IMR-90 (cell line): ENCODE data around the gene BZW2. TPM values are rescaled to one million over a fixed set of nuclear protein-coding genes. Genes with fewer than 3 reads are reported as not detected.

Experiments used
- ATAC-seq: fragments of 200-7000 bp; cut with Tn5 transposase; 2 replicates; pipeline ENCODE4 v1.9.1; 2020; ENCODE audit warnings: low read depth, mild to moderate bottlenecking, moderate library complexity
- BruUV-seq: library from RNA; stranded (reverse); fragments of 400-500 nt; replicated peaks from 2 replicates; lab custom pipeline; 2021; lab: Mats Ljungman, UMichigan
- CTCF ChIA-PET: fragments of 300-600 bp; formaldehyde crosslinking; extraction: SDS; loops from one replicate; lab custom pipeline; 2021; ENCODE audit warnings: antibody characterized with exemption; lab: Yijun Ruan, JAX
- POLR2A ChIA-PET: fragments of 300-600 bp; sonication (Branson Sonifier 250); formaldehyde crosslinking; loops from one replicate; lab custom pipeline; 2022; ENCODE audit warnings: antibody characterized with exemption; ENCODE audit not compliant: unreplicated experiment; lab: Charles Lee
- DNase-seq: peaks from one replicate; pipeline ENCODE4 v3.0.0; 2013
- H2AFZ ChIP-seq: replicated peaks from 2 replicates; pipeline ENCODE3; 2013; ENCODE audit warnings: low read length, mild to moderate bottlenecking; ENCODE audit not compliant: poor library complexity
- H2AK5ac ChIP-seq: 2 replicates; pipeline ENCODE4 v1.6.1; 2013; ENCODE audit warnings: low read depth, low read length, inconsistent platforms
- H2AK9ac ChIP-seq: replicated peaks from 2 replicates; pipeline ENCODE3; 2013; ENCODE audit warnings: mild to moderate bottlenecking, low read depth, low read length, moderate library complexity; ENCODE audit not compliant: poor library complexity
- H2BK120ac ChIP-seq: 2 replicates; pipeline ENCODE4 v1.6.1; 2013; ENCODE audit warnings: low read depth, low read length, inconsistent platforms
- H2BK15ac ChIP-seq: 3 replicates; pipeline ENCODE4 v1.6.1; 2013; ENCODE audit warnings: low read depth, low read length, inconsistent platforms
- H2BK20ac ChIP-seq: 2 replicates; pipeline ENCODE4 v1.6.1; 2013; ENCODE audit warnings: low read depth, mild to moderate bottlenecking, inconsistent platforms, low read length, moderate library complexity
- H2BK5ac ChIP-seq: 2 replicates; pipeline ENCODE4 v1.6.1; 2013; ENCODE audit warnings: mild to moderate bottlenecking, low read depth, low read length, inconsistent platforms; ENCODE audit not compliant: poor library complexity, severe bottlenecking
- H3K14ac ChIP-seq: replicated peaks from 2 replicates; pipeline ENCODE4 v1.6.1; 2013; ENCODE audit warnings: low read depth, low read length, inconsistent platforms
- H3K18ac ChIP-seq: 2 replicates; pipeline ENCODE4 v1.6.1; 2013; ENCODE audit warnings: low read depth, low read length, control low read depth
- H3K23ac ChIP-seq: 2 replicates; pipeline ENCODE4 v1.6.1; 2013; ENCODE audit warnings: low read depth, low read length, inconsistent platforms
- H3K27ac ChIP-seq: 2 replicates; pipeline ENCODE4 v1.5.1; 2013; ENCODE audit warnings: mild to moderate bottlenecking, control low read depth, low read length; ENCODE audit not compliant: insufficient read depth
- H3K27me3 ChIP-seq: 2 replicates; pipeline ENCODE4 v1.6.1; 2013; ENCODE audit warnings: low read length; ENCODE audit not compliant: control insufficient read depth, insufficient read depth
- H3K36me3 ChIP-seq: 2 replicates; pipeline ENCODE4 v1.6.1; 2013; ENCODE audit warnings: low read length, mixed read lengths; ENCODE audit not compliant: control insufficient read depth, insufficient read depth
- H3K4ac ChIP-seq: 2 replicates; pipeline ENCODE4 v1.6.1; 2013; ENCODE audit warnings: low read depth, low read length, inconsistent platforms
- H3K4me1 ChIP-seq: 2 replicates; pipeline ENCODE4 v1.6.1; 2013; ENCODE audit warnings: low read length, mixed read lengths; ENCODE audit not compliant: control insufficient read depth, insufficient read depth
- H3K4me2 ChIP-seq: 2 replicates; pipeline ENCODE4 v1.6.1; 2013; ENCODE audit warnings: low read depth, mild to moderate bottlenecking, control low read depth, low read length, moderate library complexity
- H3K4me3 ChIP-seq: 2 replicates; pipeline ENCODE4 v1.5.1; 2013; ENCODE audit warnings: low read depth, mild to moderate bottlenecking, control low read depth, low read length, moderate library complexity; ENCODE audit not compliant: insufficient read depth
- H3K56ac ChIP-seq: 2 replicates; pipeline ENCODE4 v1.6.1; 2013; ENCODE audit warnings: low read length, inconsistent platforms; ENCODE audit not compliant: insufficient read depth; ENCODE audit errors: extremely low read depth
- H3K79me1 ChIP-seq, 2 experiments: 2 replicates each; pipeline ENCODE4 v1.6.1; 2013; ENCODE audit warnings: low read length in 2 of 2, inconsistent platforms in 1 of 2, low read depth in 1 of 2
- H3K9ac ChIP-seq: 2 replicates; pipeline ENCODE4 v1.6.1; 2013; ENCODE audit warnings: low read depth, low read length, control low read depth
- H3K9me1 ChIP-seq: 2 replicates; pipeline ENCODE4 v1.6.1; 2013; ENCODE audit warnings: low read length, inconsistent platforms; ENCODE audit not compliant: insufficient read depth
- H3K9me3 ChIP-seq: 2 replicates; pipeline ENCODE4 v1.6.1; 2013; ENCODE audit warnings: low read length; ENCODE audit not compliant: control insufficient read depth, insufficient read depth
- H4K20me1 ChIP-seq: 2 replicates; pipeline ENCODE4 v1.6.1; 2013; ENCODE audit warnings: low read length, inconsistent platforms; ENCODE audit not compliant: insufficient read depth
- H4K5ac ChIP-seq: 2 replicates; pipeline ENCODE4 v1.6.1; 2013; ENCODE audit warnings: mild to moderate bottlenecking, low read depth, low read length, control low read depth
- H4K8ac ChIP-seq, 2 experiments: 2 replicates each; pipeline ENCODE4 v1.6.1; 2013; ENCODE audit warnings: low read depth in 2 of 2, low read length in 2 of 2, control low read depth in 1 of 2, inconsistent platforms in 1 of 2
- H4K91ac ChIP-seq: 2 replicates; pipeline ENCODE4 v1.6.1; 2013; ENCODE audit warnings: low read depth, low read length, inconsistent platforms; ENCODE audit not compliant: insufficient read depth
- BHLHE40 ChIP-seq: fragments of 150-350 bp; IDR thresholded peaks from 2 replicates; pipeline ENCODE4 v1.6.1; 2016; ENCODE audit warnings: mild to moderate bottlenecking, low read depth, low read length
- MXI1 ChIP-seq: IDR thresholded peaks from 2 replicates; pipeline ENCODE4 v1.6.1; 2012; ENCODE audit warnings: low read depth, mild to moderate bottlenecking, low read length, moderate library complexity, borderline replicate concordance
- NFE2L2 ChIP-seq: fragments of 150-350 bp; IDR thresholded peaks from 2 replicates; pipeline ENCODE4 v1.6.1; 2016; ENCODE audit warnings: low read depth, mild to moderate bottlenecking, low read length
- RFX5 ChIP-seq: IDR thresholded peaks from 2 replicates; pipeline ENCODE4 v1.8.0; 2012; ENCODE audit warnings: low read depth, mild to moderate bottlenecking, low read length, moderate library complexity
- WGBS, 2 experiments: methylation state at CpG; one replicate each; pipeline versions ENCODE4 v1.1.5 to v1.1.7; 2013; ENCODE audit warnings: missing lambda C conversion rate in 2 of 2; ENCODE audit not compliant: insufficient read length in 1 of 2; ENCODE audit errors: extremely low coverage in 2 of 2; 5-methylcytosine and 5-hydroxymethylcytosine counted together
- dilution Hi-C: fragments of 300-500 bp; cut with HindIII; formaldehyde crosslinking; loops from one replicate; pipeline ENCODE4 v1.14.3; 2018; ENCODE audit warnings: low sequenced_read_pairs; ENCODE audit not compliant: unreplicated experiment
- in situ Hi-C: fragments of 300-500 bp; cut with MboI; formaldehyde crosslinking; loops from 3 replicates; pipeline ENCODE4 v1.14.3; 2019; ENCODE audit warnings: low sequenced_read_pairs, inconsistent platforms, mixed read lengths
- intact Hi-C: fragments of 100-400 bp; cut with micrococcal nuclease; formaldehyde crosslinking; loops from 2 replicates; pipeline ENCODE4 v1.10.0; 2022
- polyA plus RNA-seq, 3 experiments: library from polyadenylated mRNA; depleted of rRNA; stranded (reverse); fragments of >200 nt; gene quantifications; 2 replicates each; pipeline ENCODE4 v1.2.3, GENCODE V29; 2012; ENCODE audit warnings: low replicate concordance in 1 of 3
- total RNA-seq: library from RNA; depleted of rRNA; stranded (reverse); fragments of >200 nt; gene quantifications from 2 replicates; pipeline ENCODE4 v1.2.3, GENCODE V29; 2012

The BZW2 gene
- total and polyA plus RNA-seq, 2 of the 4 experiments (the other 2 are of a cell fraction), result 58.1 to 92.9 TPM

- TF ChIP-seq BHLHE40, result no peak
- TF ChIP-seq MXI1, result no peak
Measured at GRCh38 chr7:16638282-16639280, 7.4 kb upstream of the BZW2 start (continued).

GRCh38 chr7:16644157-16644556, 1.8 kb upstream of the BZW2 start:
- Histone ChIP-seq H2BK20ac (no peak overlapping the region), H2AK9ac (peak overlapping the region; percentile 75), H3K9ac (peak overlapping the region; percentile 88), H2BK120ac (no peak overlapping the region), H3K27ac (peak overlapping the region; percentile 81), H3K4ac (peak overlapping the region; percentile 33), H3K56ac (peak overlapping the region; percentile 32; the same call in 1 of the 2 replicates), H4K5ac (peak overlapping the region; percentile 87; the same call in 1 of the 2 replicates), H3K36me3 (no peaks in the 10 kb centered on the region), H3K14ac (peak overlapping the region; percentile 89), H4K91ac (peak overlapping the region; percentile 89), H3K9me1 (0 out of 2 replicates have a peak, but pooled peaks cover 10% of the 10 kb centered on the region), H3K18ac (peak overlapping the region; percentile 80; the same call in 1 of the 2 replicates), H3K4me1 (peaks cover 6% of the 10 kb centered on the region), H3K23ac (peak overlapping the region; percentile 73), H2AFZ (peak overlapping the region; percentile 90), H2AK5ac (peak overlapping the region; percentile 36; the same call in 1 of the 2 replicates), H3K27me3 (no peaks in the 10 kb centered on the region), H3K4me2 (peak overlapping the region; percentile 96), H4K20me1 (peaks cover 14% of the 10 kb centered on the region; the same call in 1 of the 2 replicates), H3K4me3 (peak overlapping the region; percentile 69), H4K8ac (peak overlapping the region; percentile 69 to 91; a peak in 3 of 4 replicates), H2BK15ac (peak overlapping the region; percentile 45; the same call in 1 of the 3 replicates), H3K9me3 (no peaks in the 10 kb centered on the region), H3K79me1 (peaks cover 20 to 56% of the 10 kb centered on the region in 2 experiments), H2BK5ac (peak overlapping the region; percentile 79)
- 60% methylated on average over 1 of the region's 4 CpGs; no CpG with 5 or more reads in 1 of the 2 experiments for WGBS, 2 experiments
- no TSS peak for BruUV-seq
- POLR2A ChIA-PET, result interaction anchor here (1.3 kb wide), 1 partner anchor 24 kb away, joined by 3 read pairs; no protein-coding TSS in a partner anchor
- intact Hi-C loops (loop anchor here (2.0 kb wide), 1 partner anchor 41 kb away; no protein-coding TSS in a partner anchor), dilution Hi-C loops (no loop called here), in situ Hi-C loops (no loop called here)
- ATAC-seq, result no peak
- no peak for DNase-seq
- CTCF ChIA-PET, result interaction anchor here (0.6 kb wide), 2 partner anchors 237 to 571 kb away, joined by 3 to 4 read pairs; no protein-coding TSS in a partner anchor
- no peak for TF ChIP-seq NFE2L2
- no peak for TF ChIP-seq RFX5
